Measurements from ENCODE around the gene EFNA5. TPM values are rescaled to one million over a fixed set of nuclear protein-coding genes. Genes with fewer than 3 reads are reported as not detected.
"Not testable (repeated sequence)": the region's sequence is repeated elsewhere in the genome, so short reads cannot be mapped to it uniquely, and the experiment has no call there.

The EFNA5 gene
- total RNA-seq, 1 experiment from 2014 or later: 216 TPM

GRCh38 chr5:107436201-107436600 is 234.5 kb downstream of the EFNA5 start:
- no TSS peak for BruUV-seq (replicated peaks)
- Mint-ChIP-seq H3K4me1 (ENCODE audit: low read depth, unreplicated experiment) (peaks cover 43% of the 10 kb centered on the region), H3K36me3 (ENCODE audit: insufficient read depth, unreplicated experiment) (peaks cover 10% of the 10 kb centered on the region), H3K9me3 (ENCODE audit: low read depth, unreplicated experiment) (no peaks in the 10 kb centered on the region), H3K4me3 (ENCODE audit: low read depth, unreplicated experiment) (no peak overlapping the region), H3K27ac (ENCODE audit: unreplicated experiment) (peak overlapping the region; percentile 71), H3K27me3 (ENCODE audit: unreplicated experiment) (no peaks in the 10 kb centered on the region)
- CTCF ChIA-PET: interaction anchor here (2.1 kb wide), 1 partner anchor 10 kb away, joined by 17 read pairs; no protein-coding TSS in a partner anchor
- DNase-seq: no peak
- TF ChIP-seq, protein P1, sequence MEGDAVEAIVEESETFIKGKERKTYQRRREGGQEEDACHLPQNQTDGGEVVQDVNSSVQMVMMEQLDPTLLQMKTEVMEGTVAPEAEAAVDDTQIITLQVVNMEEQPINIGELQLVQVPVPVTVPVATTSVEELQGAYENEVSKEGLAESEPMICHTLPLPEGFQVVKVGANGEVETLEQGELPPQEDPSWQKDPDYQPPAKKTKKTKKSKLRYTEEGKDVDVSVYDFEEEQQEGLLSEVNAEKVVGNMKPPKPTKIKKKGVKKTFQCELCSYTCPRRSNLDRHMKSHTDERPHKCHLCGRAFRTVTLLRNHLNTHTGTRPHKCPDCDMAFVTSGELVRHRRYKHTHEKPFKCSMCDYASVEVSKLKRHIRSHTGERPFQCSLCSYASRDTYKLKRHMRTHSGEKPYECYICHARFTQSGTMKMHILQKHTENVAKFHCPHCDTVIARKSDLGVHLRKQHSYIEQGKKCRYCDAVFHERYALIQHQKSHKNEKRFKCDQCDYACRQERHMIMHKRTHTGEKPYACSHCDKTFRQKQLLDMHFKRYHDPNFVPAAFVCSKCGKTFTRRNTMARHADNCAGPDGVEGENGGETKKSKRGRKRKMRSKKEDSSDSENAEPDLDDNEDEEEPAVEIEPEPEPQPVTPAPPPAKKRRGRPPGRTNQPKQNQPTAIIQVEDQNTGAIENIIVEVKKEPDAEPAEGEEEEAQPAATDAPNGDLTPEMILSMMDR (IDR thresholded peaks at IDR 0.05; ENCODE audit: unreplicated experiment): no peak
- intact Hi-C loops (cut with micrococcal nuclease; ENCODE audit: unreplicated experiment): no loop called here

GRCh38 chr5:107435061-107435460 is 235.7 kb downstream of the EFNA5 start:
- H3K27ac Mint-ChIP-seq (ENCODE audit: unreplicated experiment): no peak overlapping the region
- H3K4me3 Mint-ChIP-seq (ENCODE audit: low read depth, unreplicated experiment): no peak overlapping the region
- TF ChIP-seq, protein P1 (IDR thresholded peaks at IDR 0.05; ENCODE audit: unreplicated experiment): no peak
- H3K9me3 Mint-ChIP-seq (ENCODE audit: low read depth, unreplicated experiment): no peaks in the 10 kb centered on the region
- DNase-seq: no peak
- peaks cover 13% of the 10 kb centered on the region for H3K36me3 Mint-ChIP-seq (ENCODE audit: insufficient read depth, unreplicated experiment)
- BruUV-seq (replicated peaks): no TSS peak
- H3K27me3 Mint-ChIP-seq (ENCODE audit: unreplicated experiment): no peaks in the 10 kb centered on the region
- CTCF ChIA-PET: interaction anchor here (0.7 to 2.1 kb wide), 2 partner anchors 9 to 181 kb away, joined by 7 to 17 read pairs; no protein-coding TSS in a partner anchor
- peaks cover 55% of the 10 kb centered on the region for H3K4me1 Mint-ChIP-seq (ENCODE audit: low read depth, unreplicated experiment)
- intact Hi-C loops (cut with micrococcal nuclease; ENCODE audit: unreplicated experiment): no loop called here

DNA sequence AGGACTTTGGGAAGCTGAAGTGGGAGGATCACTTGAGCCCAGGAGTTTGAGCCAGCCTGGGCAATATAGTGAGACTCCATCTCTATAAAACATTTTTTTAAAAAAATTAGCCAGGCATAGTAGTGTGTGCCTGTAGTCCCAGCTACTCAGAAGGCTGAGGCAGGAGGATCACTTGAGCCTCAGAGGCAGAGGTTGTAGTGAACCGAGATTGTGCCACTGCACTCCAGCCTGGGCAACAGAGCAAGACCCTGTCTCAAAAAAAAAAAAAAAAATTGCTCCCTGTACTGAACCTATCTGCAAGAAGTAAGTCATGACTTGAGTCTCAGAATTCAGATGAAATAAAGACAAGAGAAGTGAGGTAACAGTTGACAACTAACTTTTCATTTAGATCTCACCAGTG is 237.1 kb downstream of the EFNA5 start:
- BruUV-seq (replicated peaks); H3K4me3 Mint-ChIP-seq (ENCODE audit: low read depth, unreplicated experiment); H3K27ac Mint-ChIP-seq (ENCODE audit: unreplicated experiment); H3K9me3 Mint-ChIP-seq (ENCODE audit: low read depth, unreplicated experiment); DNase-seq; H3K27me3 Mint-ChIP-seq (ENCODE audit: unreplicated experiment); intact Hi-C loops (cut with micrococcal nuclease; ENCODE audit: unreplicated experiment): not testable (repeated sequence)
- Mint-ChIP-seq H3K36me3 (ENCODE audit: insufficient read depth, unreplicated experiment) (peaks cover 20% of the 10 kb centered on the region), H3K4me1 (ENCODE audit: low read depth, unreplicated experiment) (peaks cover 67% of the 10 kb centered on the region)
- CTCF ChIA-PET: interaction anchor here (0.7 kb wide), 1 partner anchor 1237 kb away, joined by 3 read pairs; no protein-coding TSS in a partner anchor

DNA sequence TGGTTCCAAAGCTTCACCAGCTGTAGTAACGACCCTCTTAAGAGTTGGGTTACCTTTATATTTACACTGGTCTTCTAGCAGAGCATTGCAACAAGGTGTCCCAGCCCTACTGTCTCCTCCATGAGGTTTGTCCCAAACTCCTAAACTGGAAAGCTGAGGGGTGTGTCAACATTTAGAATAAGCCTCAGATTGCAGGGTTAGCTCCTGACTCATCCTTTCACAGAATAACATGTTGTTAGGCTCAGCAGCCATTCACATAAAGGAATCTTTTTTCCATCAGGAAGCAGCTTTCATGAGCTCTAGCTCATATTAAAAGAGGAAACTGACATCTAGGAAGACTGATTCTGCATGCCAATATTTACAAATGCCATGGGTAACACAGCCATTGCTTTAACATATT is 238.7 kb downstream of the EFNA5 start:
- CTCF ChIA-PET: interaction anchor here (0.7 to 0.9 kb wide), 3 partner anchors 9 to 41 kb away, joined by 3 to 4 read pairs (median 3); no protein-coding TSS in a partner anchor
- no peak for DNase-seq
- Mint-ChIP-seq H3K36me3 (ENCODE audit: insufficient read depth, unreplicated experiment) (peaks cover 29% of the 10 kb centered on the region), H3K4me3 (ENCODE audit: low read depth, unreplicated experiment) (peak overlapping the region; percentile 43), H3K27ac (ENCODE audit: unreplicated experiment) (peak overlapping the region; percentile 24), H3K4me1 (ENCODE audit: low read depth, unreplicated experiment) (peaks cover 77% of the 10 kb centered on the region), H3K9me3 (ENCODE audit: low read depth, unreplicated experiment) (no peaks in the 10 kb centered on the region), H3K27me3 (ENCODE audit: unreplicated experiment) (no peaks in the 10 kb centered on the region)
- intact Hi-C loops (cut with micrococcal nuclease; ENCODE audit: unreplicated experiment): no loop called here
- no TSS peak for BruUV-seq (replicated peaks)
- TF ChIP-seq, protein P1 (IDR thresholded peaks at IDR 0.05; ENCODE audit: unreplicated experiment): no peak

GRCh38 chr5:107431536-107431935 is 239.2 kb downstream of the EFNA5 start:
- H3K4me1 Mint-ChIP-seq (ENCODE audit: low read depth, unreplicated experiment): peaks cover 78% of the 10 kb centered on the region
- H3K9me3 Mint-ChIP-seq (ENCODE audit: low read depth, unreplicated experiment): no peaks in the 10 kb centered on the region
- no peaks in the 10 kb centered on the region for H3K27me3 Mint-ChIP-seq (ENCODE audit: unreplicated experiment)
- no TSS peak for BruUV-seq (replicated peaks)
- CTCF ChIA-PET: interaction anchor here (0.7 to 0.9 kb wide), 2 partner anchors 9 to 11 kb away, joined by 3 read pairs; no protein-coding TSS in a partner anchor
- TF ChIP-seq, protein P1 (IDR thresholded peaks at IDR 0.05; ENCODE audit: unreplicated experiment): no peak
- peaks cover 33% of the 10 kb centered on the region for H3K36me3 Mint-ChIP-seq (ENCODE audit: insufficient read depth, unreplicated experiment)
- H3K27ac Mint-ChIP-seq (ENCODE audit: unreplicated experiment): peak overlapping the region; percentile 57
- DNase-seq: no peak
- intact Hi-C loops (cut with micrococcal nuclease; ENCODE audit: unreplicated experiment): no loop called here
- H3K4me3 Mint-ChIP-seq (ENCODE audit: low read depth, unreplicated experiment): peak overlapping the region; percentile 43

Data from Calu3 (cell line).